Pancreas (tissue), 10 donors: ENCODE results near the gene B4GALNT4. TPM values are rescaled to one million over a fixed set of nuclear protein-coding genes. Genes with fewer than 3 reads are reported as not detected.
A peak's percentile ranks its signal among the peaks of the same experiment; 100 is the strongest.
"Not testable (repeated sequence)": the region's sequence is repeated elsewhere in the genome, so short reads cannot be mapped to it uniquely, and the experiment has no call there.

ENCODE experiments used
- ATAC-seq, 4 donors: fragments of 200-7000 bp; cut with Tn5 transposase; one replicate each; pipeline versions ENCODE4 v1.8.0 to v1.9.1; 2020; ENCODE audit warnings: mild to moderate bottlenecking in 4 of 4, moderate library complexity in 4 of 4
- DNase-seq, 6 donors: peaks; one replicate each; pipeline ENCODE4 v3.0.0-alpha.2; 2020
- FAIRE-seq: peaks from 2 replicates; lab custom pipeline; 2012; peaks lifted over from hg19 to GRCh38; lab: Jason Lieb, UNC
- H3K27ac ChIP-seq, 4 donors: fragments of 200-600 bp; sonication (generic); 1 replicate in 3 of 4; 2 replicates in 1 of 4; pipeline versions ENCODE4 v1.5.0 to v1.8.0; 2020
- H3K27me3 ChIP-seq, 4 donors: fragments of 200-600 bp; one replicate each; pipeline ENCODE4 v1.8.0; 2021
- H3K36me3 ChIP-seq, 3 donors: fragments of 200-600 bp; sonication (generic) in 1 of 3; one replicate each; pipeline versions ENCODE4 v1.5.0 to v1.8.0; 2020 to 2021
- H3K4me1 ChIP-seq, 3 donors: fragments of 200-600 bp; one replicate each; pipeline ENCODE4 v1.8.0; 2021
- H3K4me3 ChIP-seq, 4 donors: fragments of 200-600 bp; sonication (generic) in 2 of 4; one replicate each; pipeline versions ENCODE4 v1.5.0 to v1.8.0; 2020 to 2021
- H3K9me3 ChIP-seq, 4 donors: fragments of 200-600 bp; one replicate each; pipeline ENCODE4 v1.8.0; 2021
- CTCF ChIP-seq, 4 donors: fragments of 200-600 bp; sonication (generic) in 3 of 4; IDR thresholded peaks; one replicate each; pipeline versions ENCODE4 v1.5.0 to v1.8.0; 2021; ENCODE audit warnings: antibody characterized with exemption in 4 of 4
- WGBS, 2 donors: extraction: QIAGEN DNeasy Blood & Tissue Kit; methylation state at CpG; one replicate each; pipeline ENCODE4 v1.1.7; 2013; 5-methylcytosine and 5-hydroxymethylcytosine counted together
- intact Hi-C, 3 donors: fragments of 100-400 bp; cut with DNase I; formaldehyde crosslinking; loops; one replicate each; pipeline versions ENCODE4 v1.11.1 to v1.14.2; 2022
- polyA plus RNA-seq, 2 donors: library from polyadenylated mRNA; stranded (reverse); fragments of 200-250 nt; gene quantifications; one replicate each; pipeline ENCODE4 v1.2.3, GENCODE V29; 2013
- total RNA-seq, 6 donors: library from RNA; stranded (reverse); fragmentation: NEBNext Ultra II Directional in 4 of 6; extraction: Animal tissue kit (Norgen Biotek cat#: 25700) in 4 of 6; gene quantifications; one replicate each; pipeline versions ENCODE4 v1.2.1 to v1.2.4, GENCODE V29; 2021 to 2023
- donor health status: healthy with polysubstance abuse.
- donor health status: DM: no; HTN: no; CAD: no; lungs with moderate emphysema.
- donor health status: DM: no; HTN: no; CAD: no.
- donor health status: control.
- donor health status: control.
- donor health status: Bipolar disorder and iron deficiency.
- donor health status: DM: yes; HTN: yes; CAD: no.
- donor health status: DM: no; HTN: no; CAD: no.
- donor health status: DM: no; HTN: no; CAD: no.
- donor health status: DM: yes; HTN: yes; CAD: no.

The B4GALNT4 gene
- total and polyA plus RNA-seq, 8 donors = 0.95 to 25.9 (median 2.0) TPM

- FAIRE-seq (no peak), ATAC-seq (no peak)
Observed at GRCh38 chr11:332651-333480, 36.4 kb upstream of the B4GALNT4 start.

GRCh38 chr11:333616-334263 is 35.6 kb upstream of the B4GALNT4 start:
- H3K27ac ChIP-seq, H3K27me3 ChIP-seq, DNase-seq, H3K4me1 ChIP-seq, intact Hi-C loops, H3K9me3 ChIP-seq, H3K36me3 ChIP-seq, H3K4me3 ChIP-seq, ATAC-seq, FAIRE-seq: not testable (repeated sequence)
- WGBS, 2 donors = 78 to 81% methylated on average over 17 of the region's 17 CpGs

More at GRCh38 chr11:332651-333480, 36.4 kb upstream of the B4GALNT4 start:
- H3K4me3 ChIP-seq = no peak overlapping the region
- H3K9me3 ChIP-seq = no peaks in the 10 kb centered on the region
- H3K36me3 ChIP-seq = no peaks in the 10 kb centered on the region
- intact Hi-C loops = no loop called here
- no peaks in the 10 kb centered on the region for H3K4me1 ChIP-seq
- no peaks in the 10 kb centered on the region for H3K27me3 ChIP-seq
- H3K27ac ChIP-seq = no peak overlapping the region
- no peak for TF ChIP-seq CTCF (IDR thresholded peaks at IDR 0.05)
- no peak for DNase-seq
- 83 to 87% methylated on average over 23 of the region's 23 CpGs for WGBS, 2 donors

GRCh38 chr11:334264-334994 is 34.9 kb upstream of the B4GALNT4 start:
- ATAC-seq = peak in 2 of 4 donors; percentile 40 to 53
- FAIRE-seq = no peak
- DNase-seq = no peak
- H3K4me1 ChIP-seq = no peaks in the 10 kb centered on the region
- TF ChIP-seq CTCF (IDR thresholded peaks at IDR 0.05) = no peak
- intact Hi-C loops = no loop called here
- WGBS, 2 donors = 72 to 74% methylated on average over 25 of the region's 25 CpGs
- no peak overlapping the region for H3K27ac ChIP-seq
- H3K4me3 ChIP-seq = no peak overlapping the region
- H3K27me3 ChIP-seq = no peaks in the 10 kb centered on the region
- no peaks in the 10 kb centered on the region for H3K9me3 ChIP-seq
- H3K36me3 ChIP-seq = no peaks in the 10 kb centered on the region

- Histone ChIP-seq H3K27ac (peak overlapping the region in 2 of 4 donors; percentile 34 to 47), H3K4me1 (no peaks in the 10 kb centered on the region), H3K9me3 (no peaks in the 10 kb centered on the region), H3K4me3 (no peak overlapping the region), H3K36me3 (no peaks in the 10 kb centered on the region), H3K27me3 (no peaks in the 10 kb centered on the region)
- DNase-seq (no peak), ATAC-seq (peak in 3 of 4 donors; percentile 26 to 80 (median 46)), FAIRE-seq (no peak)
- intact Hi-C loops = no loop called here
- no peak for TF ChIP-seq CTCF (IDR thresholded peaks at IDR 0.05)
- WGBS, 2 donors = 56 to 63% methylated on average over 15 of the region's 15 CpGs
Observed at GRCh38 chr11:335779-336658, 33.3 kb upstream of the B4GALNT4 start.
